GM23248 (cell line): ENCODE data around the gene COX8C.

ENCODE experiments used
- EZH2 ChIP-seq: fragments of 200-600 bp; sonication (generic); IDR thresholded peaks from 2 replicates; pipeline ENCODE4 v1.6.1; 2018; ENCODE audit warnings: antibody characterized with exemption, mild to moderate bottlenecking; ENCODE audit not compliant: insufficient read depth, poor library complexity, severe bottlenecking
- EZH2phosphoT487 ChIP-seq: fragments of 200-600 bp; sonication (generic); IDR thresholded peaks from 2 replicates; pipeline ENCODE4 v1.6.1; 2018; ENCODE audit warnings: antibody characterized with exemption, moderate library complexity, mild to moderate bottlenecking, low read depth; ENCODE audit not compliant: insufficient read depth

DNA sequence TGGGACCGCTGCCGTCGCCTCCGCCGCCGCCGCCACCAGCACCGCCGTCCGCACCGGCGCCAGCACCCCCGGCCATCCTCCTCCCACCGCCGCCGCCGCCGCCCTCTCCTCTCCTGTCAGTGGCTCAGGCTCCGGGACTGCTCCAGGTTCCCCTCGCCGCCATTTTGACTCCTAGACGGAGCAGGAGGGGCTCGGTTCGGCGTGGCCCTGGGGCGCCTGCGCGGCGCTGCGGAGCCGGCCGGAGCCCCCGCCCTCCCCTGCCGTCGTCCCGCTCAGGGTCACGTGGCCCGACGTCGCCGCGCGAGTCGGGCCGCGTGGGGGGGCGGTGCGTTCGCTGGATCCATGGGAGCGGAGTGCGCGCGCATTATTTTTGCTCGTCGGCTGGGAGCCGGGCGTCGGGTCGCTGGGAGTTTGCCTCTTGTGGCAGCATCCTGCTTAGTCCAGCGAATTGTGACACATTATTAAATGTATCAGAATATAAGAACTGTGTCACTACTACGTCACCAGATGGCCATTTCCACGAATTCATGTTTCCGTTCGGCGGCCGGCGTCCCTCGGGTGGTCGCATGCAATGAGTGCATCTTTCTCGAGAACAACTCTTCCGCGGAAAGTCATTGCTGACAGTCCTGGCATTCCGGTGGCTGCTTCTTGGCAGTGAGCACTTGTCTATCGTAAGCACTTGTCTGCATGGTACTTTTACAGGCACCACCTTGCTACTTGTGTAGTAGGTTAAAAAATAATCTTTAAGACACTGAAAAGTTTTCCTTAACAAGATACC, 13.9 kb upstream of the COX8C start, which contains the start of gene BTBD7:
- TF ChIP-seq EZH2 (no peak), EZH2phosphoT487 (no peak)
